IMR-90 (cell line): ENCODE data around the gene GABRB3. TPM values are rescaled to one million over a fixed set of nuclear protein-coding genes. Genes with fewer than 3 reads are reported as not detected.

Experiments used
- ATAC-seq: fragments of 200-7000 bp; cut with Tn5 transposase; 2 replicates; pipeline ENCODE4 v1.9.1; 2020; ENCODE audit warnings: low read depth, mild to moderate bottlenecking, moderate library complexity
- BruUV-seq: library from RNA; stranded (reverse); fragments of 400-500 nt; replicated peaks from 2 replicates; lab custom pipeline; 2021; lab: Mats Ljungman, UMichigan
- CTCF ChIA-PET: fragments of 300-600 bp; formaldehyde crosslinking; extraction: SDS; loops from one replicate; lab custom pipeline; 2021; ENCODE audit warnings: antibody characterized with exemption; lab: Yijun Ruan, JAX
- POLR2A ChIA-PET: fragments of 300-600 bp; sonication (Branson Sonifier 250); formaldehyde crosslinking; loops from one replicate; lab custom pipeline; 2022; ENCODE audit warnings: antibody characterized with exemption; ENCODE audit not compliant: unreplicated experiment; lab: Charles Lee
- DNase-seq: peaks from one replicate; pipeline ENCODE4 v3.0.0; 2013
- H2AFZ ChIP-seq: replicated peaks from 2 replicates; pipeline ENCODE3; 2013; ENCODE audit warnings: low read length, mild to moderate bottlenecking; ENCODE audit not compliant: poor library complexity
- H2AK5ac ChIP-seq: 2 replicates; pipeline ENCODE4 v1.6.1; 2013; ENCODE audit warnings: low read depth, low read length, inconsistent platforms
- H2AK9ac ChIP-seq: replicated peaks from 2 replicates; pipeline ENCODE3; 2013; ENCODE audit warnings: mild to moderate bottlenecking, low read depth, low read length, moderate library complexity; ENCODE audit not compliant: poor library complexity
- H2BK120ac ChIP-seq: 2 replicates; pipeline ENCODE4 v1.6.1; 2013; ENCODE audit warnings: low read depth, low read length, inconsistent platforms
- H2BK15ac ChIP-seq: 3 replicates; pipeline ENCODE4 v1.6.1; 2013; ENCODE audit warnings: low read depth, low read length, inconsistent platforms
- H2BK20ac ChIP-seq: 2 replicates; pipeline ENCODE4 v1.6.1; 2013; ENCODE audit warnings: low read depth, mild to moderate bottlenecking, inconsistent platforms, low read length, moderate library complexity
- H2BK5ac ChIP-seq: 2 replicates; pipeline ENCODE4 v1.6.1; 2013; ENCODE audit warnings: mild to moderate bottlenecking, low read depth, low read length, inconsistent platforms; ENCODE audit not compliant: poor library complexity, severe bottlenecking
- H3K14ac ChIP-seq: replicated peaks from 2 replicates; pipeline ENCODE4 v1.6.1; 2013; ENCODE audit warnings: low read depth, low read length, inconsistent platforms
- H3K18ac ChIP-seq: 2 replicates; pipeline ENCODE4 v1.6.1; 2013; ENCODE audit warnings: low read depth, low read length, control low read depth
- H3K23ac ChIP-seq: 2 replicates; pipeline ENCODE4 v1.6.1; 2013; ENCODE audit warnings: low read depth, low read length, inconsistent platforms
- H3K27ac ChIP-seq: 2 replicates; pipeline ENCODE4 v1.5.1; 2013; ENCODE audit warnings: mild to moderate bottlenecking, control low read depth, low read length; ENCODE audit not compliant: insufficient read depth
- H3K27me3 ChIP-seq: 2 replicates; pipeline ENCODE4 v1.6.1; 2013; ENCODE audit warnings: low read length; ENCODE audit not compliant: control insufficient read depth, insufficient read depth
- H3K36me3 ChIP-seq: 2 replicates; pipeline ENCODE4 v1.6.1; 2013; ENCODE audit warnings: low read length, mixed read lengths; ENCODE audit not compliant: control insufficient read depth, insufficient read depth
- H3K4ac ChIP-seq: 2 replicates; pipeline ENCODE4 v1.6.1; 2013; ENCODE audit warnings: low read depth, low read length, inconsistent platforms
- H3K4me1 ChIP-seq: 2 replicates; pipeline ENCODE4 v1.6.1; 2013; ENCODE audit warnings: low read length, mixed read lengths; ENCODE audit not compliant: control insufficient read depth, insufficient read depth
- H3K4me2 ChIP-seq: 2 replicates; pipeline ENCODE4 v1.6.1; 2013; ENCODE audit warnings: low read depth, mild to moderate bottlenecking, control low read depth, low read length, moderate library complexity
- H3K4me3 ChIP-seq: 2 replicates; pipeline ENCODE4 v1.5.1; 2013; ENCODE audit warnings: low read depth, mild to moderate bottlenecking, control low read depth, low read length, moderate library complexity; ENCODE audit not compliant: insufficient read depth
- H3K56ac ChIP-seq: 2 replicates; pipeline ENCODE4 v1.6.1; 2013; ENCODE audit warnings: low read length, inconsistent platforms; ENCODE audit not compliant: insufficient read depth; ENCODE audit errors: extremely low read depth
- H3K79me1 ChIP-seq, 2 experiments: 2 replicates each; pipeline ENCODE4 v1.6.1; 2013; ENCODE audit warnings: low read length in 2 of 2, inconsistent platforms in 1 of 2, low read depth in 1 of 2
- H3K9ac ChIP-seq: 2 replicates; pipeline ENCODE4 v1.6.1; 2013; ENCODE audit warnings: low read depth, low read length, control low read depth
- H3K9me1 ChIP-seq: 2 replicates; pipeline ENCODE4 v1.6.1; 2013; ENCODE audit warnings: low read length, inconsistent platforms; ENCODE audit not compliant: insufficient read depth
- H3K9me3 ChIP-seq: 2 replicates; pipeline ENCODE4 v1.6.1; 2013; ENCODE audit warnings: low read length; ENCODE audit not compliant: control insufficient read depth, insufficient read depth
- H4K20me1 ChIP-seq: 2 replicates; pipeline ENCODE4 v1.6.1; 2013; ENCODE audit warnings: low read length, inconsistent platforms; ENCODE audit not compliant: insufficient read depth
- H4K5ac ChIP-seq: 2 replicates; pipeline ENCODE4 v1.6.1; 2013; ENCODE audit warnings: mild to moderate bottlenecking, low read depth, low read length, control low read depth
- H4K8ac ChIP-seq, 2 experiments: 2 replicates each; pipeline ENCODE4 v1.6.1; 2013; ENCODE audit warnings: low read depth in 2 of 2, low read length in 2 of 2, control low read depth in 1 of 2, inconsistent platforms in 1 of 2
- H4K91ac ChIP-seq: 2 replicates; pipeline ENCODE4 v1.6.1; 2013; ENCODE audit warnings: low read depth, low read length, inconsistent platforms; ENCODE audit not compliant: insufficient read depth
- BHLHE40 ChIP-seq: fragments of 150-350 bp; IDR thresholded peaks from 2 replicates; pipeline ENCODE4 v1.6.1; 2016; ENCODE audit warnings: mild to moderate bottlenecking, low read depth, low read length
- CEBPB ChIP-seq: IDR thresholded peaks from 2 replicates; pipeline ENCODE4 v1.6.1; 2012; ENCODE audit warnings: low read depth, low read length, improper control_type of control experiment
- MXI1 ChIP-seq: IDR thresholded peaks from 2 replicates; pipeline ENCODE4 v1.6.1; 2012; ENCODE audit warnings: low read depth, mild to moderate bottlenecking, low read length, moderate library complexity, borderline replicate concordance
- NFE2L2 ChIP-seq: fragments of 150-350 bp; IDR thresholded peaks from 2 replicates; pipeline ENCODE4 v1.6.1; 2016; ENCODE audit warnings: low read depth, mild to moderate bottlenecking, low read length
- WGBS, 2 experiments: methylation state at CpG; one replicate each; pipeline versions ENCODE4 v1.1.5 to v1.1.7; 2013; ENCODE audit warnings: missing lambda C conversion rate in 2 of 2; ENCODE audit not compliant: insufficient read length in 1 of 2; ENCODE audit errors: extremely low coverage in 2 of 2; 5-methylcytosine and 5-hydroxymethylcytosine counted together
- dilution Hi-C: fragments of 300-500 bp; cut with HindIII; formaldehyde crosslinking; loops from one replicate; pipeline ENCODE4 v1.14.3; 2018; ENCODE audit warnings: low sequenced_read_pairs; ENCODE audit not compliant: unreplicated experiment
- in situ Hi-C: fragments of 300-500 bp; cut with MboI; formaldehyde crosslinking; loops from 3 replicates; pipeline ENCODE4 v1.14.3; 2019; ENCODE audit warnings: low sequenced_read_pairs, inconsistent platforms, mixed read lengths
- intact Hi-C: fragments of 100-400 bp; cut with micrococcal nuclease; formaldehyde crosslinking; loops from 2 replicates; pipeline ENCODE4 v1.10.0; 2022
- polyA plus RNA-seq, 3 experiments: library from polyadenylated mRNA; depleted of rRNA; stranded (reverse); fragments of >200 nt; gene quantifications; 2 replicates each; pipeline ENCODE4 v1.2.3, GENCODE V29; 2012; ENCODE audit warnings: low replicate concordance in 1 of 3
- total RNA-seq: library from RNA; depleted of rRNA; stranded (reverse); fragments of >200 nt; gene quantifications from 2 replicates; pipeline ENCODE4 v1.2.3, GENCODE V29; 2012

The GABRB3 gene
- total and polyA plus RNA-seq, 2 of the 4 experiments (the other 2 are of a cell fraction) = 0.36 to 0.54 TPM

DNA sequence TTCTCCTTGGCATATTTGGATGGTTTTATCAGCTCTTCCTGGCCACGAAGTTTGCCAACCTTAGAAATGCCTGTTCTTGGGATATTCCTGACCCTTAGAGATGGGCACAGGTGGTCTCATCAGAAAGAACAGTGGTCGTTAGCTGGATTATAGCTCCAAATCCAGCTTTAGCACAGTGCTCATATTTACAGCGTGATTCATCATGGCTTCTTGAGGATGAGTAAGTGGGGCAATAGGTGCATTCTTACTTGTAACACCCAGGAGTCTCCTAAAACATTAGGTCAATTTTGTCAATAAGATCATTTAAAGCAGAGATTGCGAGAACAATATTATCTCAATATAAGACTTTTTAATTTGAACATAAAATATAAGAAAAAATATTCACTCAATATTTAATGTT is 191.9 kb downstream of the GABRB3 start:
- WGBS, 2 experiments = no CpG with 5 or more reads among the region's 4 CpGs
- no peaks in the 10 kb centered on the region for H3K27me3 ChIP-seq
- H3K4me1 ChIP-seq = no peaks in the 10 kb centered on the region
- TF ChIP-seq MXI1 (no peak), BHLHE40 (no peak), CEBPB (no peak), NFE2L2 (no peak)
- no peak overlapping the region for H2BK120ac ChIP-seq
- no peaks in the 10 kb centered on the region for H3K36me3 ChIP-seq
- no peak overlapping the region for H2BK15ac ChIP-seq
- intact Hi-C loops (no loop called here), in situ Hi-C loops (no loop called here), dilution Hi-C loops (no loop called here)
- no peak overlapping the region for H3K4me3 ChIP-seq
- ATAC-seq = no peak
- POLR2A ChIA-PET = no interaction called here
- H4K20me1 ChIP-seq = no peaks in the 10 kb centered on the region
- no peak overlapping the region for H2AK5ac ChIP-seq
- H3K23ac ChIP-seq = no peak overlapping the region
- H3K27ac ChIP-seq = no peak overlapping the region
- BruUV-seq = no TSS peak
- H3K18ac ChIP-seq = no peak overlapping the region
- no peak overlapping the region for H3K14ac ChIP-seq
- no peak overlapping the region for H3K4me2 ChIP-seq
- CTCF ChIA-PET = no interaction called here
- H2BK20ac ChIP-seq = no peak overlapping the region
- H3K9ac ChIP-seq = no peak overlapping the region
- DNase-seq = no peak
- peaks cover 29% of the 10 kb centered on the region for H3K9me3 ChIP-seq
- no peak overlapping the region for H2AFZ ChIP-seq
- H4K5ac ChIP-seq = no peak overlapping the region
- H4K8ac ChIP-seq = no peak overlapping the region
- no peak overlapping the region for H3K4ac ChIP-seq
- no peaks in the 10 kb centered on the region for H3K79me1 ChIP-seq
- H2AK9ac ChIP-seq = no peak overlapping the region
- H3K56ac ChIP-seq = no peak overlapping the region
- H2BK5ac ChIP-seq = no peak overlapping the region
- H3K9me1 ChIP-seq = no peaks in the 10 kb centered on the region
- H4K91ac ChIP-seq = no peak overlapping the region
